AG09309 (cell line): ENCODE results near the gene RAC3.

Source experiments
- DNase-seq: peaks from one replicate; pipeline ENCODE4 v3.0.0-alpha.2; 2010; ENCODE audit warnings: low read depth
- H3K4me3 ChIP-seq: 2 replicates; pipeline ENCODE4 v1.5.1; 2011; ENCODE audit warnings: mild to moderate bottlenecking, low read depth, low read length, moderate library complexity; ENCODE audit not compliant: control insufficient read depth
- TF ChIP-seq, protein P1 (sequence below): IDR thresholded peaks from 2 replicates; pipeline ENCODE4 v1.5.1; 2011; ENCODE audit warnings: mild to moderate bottlenecking, low read depth, low read length, inconsistent platforms; ENCODE audit not compliant: insufficient read depth, control insufficient read depth; ENCODE audit errors: missing control alignments

RAC3 gene

DNA sequence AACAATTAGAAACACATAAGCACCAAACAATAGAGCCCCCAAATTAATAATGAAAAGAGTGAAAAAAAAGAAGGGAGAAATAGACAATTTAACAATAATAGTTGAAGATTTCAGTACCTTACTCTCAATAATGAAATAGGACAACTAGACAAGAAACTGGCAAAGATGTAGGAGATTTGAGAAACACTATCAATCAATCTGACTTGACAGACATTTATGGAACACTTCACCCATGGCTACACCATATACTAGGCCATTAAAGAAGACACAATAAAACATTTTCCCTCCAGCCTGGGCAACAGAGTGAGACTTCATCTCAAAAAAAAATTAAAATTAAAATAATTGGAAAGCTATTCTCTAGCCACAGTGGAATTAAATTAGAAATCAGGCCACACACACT lies 39.1 kb downstream of the RAC3 start:
- no peak overlapping the region for H3K4me3 ChIP-seq
- no peak for DNase-seq
- TF ChIP-seq, protein P1, sequence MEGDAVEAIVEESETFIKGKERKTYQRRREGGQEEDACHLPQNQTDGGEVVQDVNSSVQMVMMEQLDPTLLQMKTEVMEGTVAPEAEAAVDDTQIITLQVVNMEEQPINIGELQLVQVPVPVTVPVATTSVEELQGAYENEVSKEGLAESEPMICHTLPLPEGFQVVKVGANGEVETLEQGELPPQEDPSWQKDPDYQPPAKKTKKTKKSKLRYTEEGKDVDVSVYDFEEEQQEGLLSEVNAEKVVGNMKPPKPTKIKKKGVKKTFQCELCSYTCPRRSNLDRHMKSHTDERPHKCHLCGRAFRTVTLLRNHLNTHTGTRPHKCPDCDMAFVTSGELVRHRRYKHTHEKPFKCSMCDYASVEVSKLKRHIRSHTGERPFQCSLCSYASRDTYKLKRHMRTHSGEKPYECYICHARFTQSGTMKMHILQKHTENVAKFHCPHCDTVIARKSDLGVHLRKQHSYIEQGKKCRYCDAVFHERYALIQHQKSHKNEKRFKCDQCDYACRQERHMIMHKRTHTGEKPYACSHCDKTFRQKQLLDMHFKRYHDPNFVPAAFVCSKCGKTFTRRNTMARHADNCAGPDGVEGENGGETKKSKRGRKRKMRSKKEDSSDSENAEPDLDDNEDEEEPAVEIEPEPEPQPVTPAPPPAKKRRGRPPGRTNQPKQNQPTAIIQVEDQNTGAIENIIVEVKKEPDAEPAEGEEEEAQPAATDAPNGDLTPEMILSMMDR: no peak

- TF ChIP-seq, protein P1: no peak
- H3K4me3 ChIP-seq: no peak overlapping the region
- DNase-seq: no peak
Measured at GRCh38 chr17:82072827-82073226, 41.3 kb downstream of the RAC3 start.

DNA sequence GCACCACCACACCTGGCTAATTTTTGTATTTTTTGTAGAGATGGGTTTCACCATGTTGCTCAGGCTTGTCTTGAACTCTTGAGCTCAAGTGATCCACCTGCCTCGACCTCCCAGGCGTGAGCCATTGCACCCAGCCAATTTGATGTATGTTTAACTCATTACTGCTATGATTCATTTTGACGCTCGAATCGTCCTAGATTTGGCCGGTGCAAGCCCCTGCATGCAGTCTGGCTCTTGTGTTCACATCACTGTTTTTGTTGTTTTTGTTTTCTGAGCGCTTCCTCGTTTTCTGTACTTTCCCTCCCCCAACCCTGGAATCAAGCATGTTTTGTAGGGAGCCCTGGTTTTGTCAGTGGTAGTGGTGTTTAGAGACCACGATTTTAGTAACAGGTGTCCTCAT lies 42.0 kb downstream of the RAC3 start:
- H3K4me3 ChIP-seq: no peak overlapping the region
- no peak for DNase-seq
- TF ChIP-seq, protein P1: no peak

GRCh38 chr17:82076018-82076784 lies 44.7 kb downstream of the RAC3 start:
- no peak overlapping the region for H3K4me3 ChIP-seq
- TF ChIP-seq, protein P1: no peak
- DNase-seq: no peak

DNA sequence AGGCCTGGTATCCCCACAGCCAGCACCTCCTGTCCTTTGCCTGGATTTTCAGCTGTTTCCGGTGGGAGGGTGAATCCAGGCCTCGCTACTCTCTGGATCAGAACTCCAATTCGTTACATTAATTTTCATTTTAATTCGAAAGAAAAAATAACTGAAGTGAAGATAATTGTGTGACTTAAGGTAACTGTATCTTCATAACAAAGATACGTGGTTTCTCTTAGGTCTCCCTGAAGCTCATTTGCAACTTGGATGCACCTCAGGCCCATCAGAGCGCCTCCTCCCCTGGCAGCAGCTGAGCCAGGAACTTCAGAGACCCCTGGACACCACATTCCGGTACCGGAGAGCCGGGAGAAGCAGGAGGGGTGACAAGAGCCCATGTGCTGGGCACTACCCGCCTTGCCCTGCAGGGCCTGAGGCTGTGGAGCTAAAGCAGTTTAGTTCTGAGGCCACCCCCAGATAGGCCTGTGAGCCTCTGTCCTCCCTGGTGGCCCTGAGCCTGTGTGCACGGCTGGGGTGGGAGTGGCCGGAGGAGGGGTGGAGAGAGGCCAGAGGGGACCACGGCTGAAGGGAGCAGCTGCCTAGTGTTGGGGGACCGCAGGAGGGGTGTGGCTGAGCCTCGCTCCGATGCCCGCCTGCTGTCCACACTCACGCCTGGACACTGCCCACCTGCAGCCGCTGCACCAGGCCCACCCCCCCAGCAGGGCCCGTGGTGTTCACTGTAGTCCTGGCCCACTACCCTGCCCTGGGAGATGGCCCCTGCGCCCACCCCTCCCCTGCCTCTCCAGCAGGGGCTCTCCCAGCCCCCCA lies 45.5 kb downstream of the RAC3 start:
- TF ChIP-seq, protein P1: no peak
- DNase-seq: no peak

DNA sequence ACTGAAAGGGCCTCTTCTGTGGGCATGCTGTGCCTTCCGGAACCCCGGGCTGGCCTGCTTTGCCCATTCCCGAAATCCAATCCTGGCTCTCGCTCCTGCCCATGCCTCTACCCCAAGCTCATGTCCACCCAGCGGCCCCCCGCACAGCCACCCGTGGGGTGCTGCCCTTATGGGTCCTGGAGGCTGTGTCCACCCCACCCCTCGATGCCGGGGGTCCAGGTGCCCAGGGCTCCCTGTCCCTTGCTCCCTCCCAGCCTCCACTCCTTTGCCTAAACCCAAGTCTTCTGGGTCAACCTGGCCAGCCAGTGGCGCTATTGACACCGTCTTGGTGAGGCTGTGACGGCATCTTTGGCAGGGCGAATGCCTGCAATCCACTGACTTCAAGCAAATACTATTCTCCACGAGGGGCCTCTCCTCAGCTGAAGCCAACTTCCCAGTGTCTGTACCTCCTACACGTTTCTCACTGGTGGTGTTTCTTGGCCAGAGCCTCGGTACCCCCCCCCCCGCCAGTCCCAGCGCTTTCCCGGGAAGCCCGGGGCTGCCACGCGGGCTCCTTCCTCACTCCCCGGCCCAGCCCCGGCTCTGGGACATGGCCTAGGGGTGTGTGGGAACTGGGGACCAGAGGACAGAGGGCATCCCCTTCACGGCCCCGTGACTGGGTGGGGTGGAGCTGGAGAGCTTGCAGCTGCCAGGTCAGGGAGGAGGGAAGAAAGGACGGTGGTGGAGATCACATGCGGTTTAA lies 46.3 kb downstream of the RAC3 start:
- TF ChIP-seq, protein P1: no peak
- no peak overlapping the region for H3K4me3 ChIP-seq
- no peak for DNase-seq

More for the DNA sequence above, 45.5 kb downstream of the RAC3 start:
- H3K4me3 ChIP-seq: no peak overlapping the region
